H1 (cell line): ENCODE data around the gene MTFR1L. TPM values are rescaled to one million over a fixed set of nuclear protein-coding genes. Genes with fewer than 3 reads are reported as not detected.

Experiments
- CTCF ChIA-PET: fragments of 300-600 bp; sonication (Branson Sonifier 250); formaldehyde crosslinking; loops from one replicate; lab custom pipeline; 2021; ENCODE audit not compliant: partially characterized antibody; lab: Charles Lee
- POLR2A ChIA-PET: fragments of 300-600 bp; sonication (Branson Sonifier 250); formaldehyde crosslinking; loops from one replicate; lab custom pipeline; 2021; ENCODE audit warnings: inconsistent platforms; ENCODE audit not compliant: partially characterized antibody; lab: Charles Lee
- DNase-seq, 2 experiments: peaks; one replicate each; pipeline versions ENCODE4 v3.0.0 to v3.0.0-alpha.2; 2010 to 2022; ENCODE audit warnings: low spot score in 2 of 2, low read depth in 1 of 2, mixed read lengths in 1 of 2
- FAIRE-seq: peaks from 2 replicates; lab custom pipeline; 2011; peaks lifted over from hg19 to GRCh38; lab: Jason Lieb, UNC
- H2AFZ ChIP-seq: 2 replicates; pipeline ENCODE4 v1.8.1; 2012; ENCODE audit warnings: low read length, inconsistent platforms
- H2AK5ac ChIP-seq: 2 replicates; pipeline ENCODE4 v1.6.1; 2013; ENCODE audit warnings: low read depth, low read length
- H2BK120ac ChIP-seq: replicated peaks from 2 replicates; pipeline ENCODE3; 2013; ENCODE audit warnings: low read depth, low read length, inconsistent platforms
- H2BK12ac ChIP-seq: 2 replicates; pipeline ENCODE4 v1.6.1; 2013; ENCODE audit warnings: low read depth, low read length
- H2BK15ac ChIP-seq: 2 replicates; pipeline ENCODE4 v1.6.1; 2013; ENCODE audit warnings: low read length
- H2BK20ac ChIP-seq: 2 replicates; pipeline ENCODE4 v1.6.1; 2013; ENCODE audit warnings: low read length
- H2BK5ac ChIP-seq: 2 replicates; pipeline ENCODE4 v1.6.1; 2013; ENCODE audit warnings: low read depth, low read length
- H3K14ac ChIP-seq: 2 replicates; pipeline ENCODE4 v1.6.1; 2013; ENCODE audit warnings: inconsistent platforms; ENCODE audit not compliant: insufficient read length
- H3K18ac ChIP-seq: 2 replicates; pipeline ENCODE4 v1.6.1; 2013; ENCODE audit warnings: low read length; ENCODE audit errors: extremely low read depth
- H3K23ac ChIP-seq: 2 replicates; pipeline ENCODE4 v1.6.1; 2013; ENCODE audit warnings: inconsistent platforms; ENCODE audit not compliant: insufficient read length
- H3K23me2 ChIP-seq: 2 replicates; pipeline ENCODE4 v1.6.1; 2013; ENCODE audit warnings: low read depth, low read length
- H3K27ac ChIP-seq: 2 replicates; pipeline ENCODE4 v1.6.1; 2011; ENCODE audit warnings: low read depth, low read length, inconsistent platforms
- H3K27me3 ChIP-seq, 4 experiments: replicated peaks in 1 of 4; 1 replicate in 1 of 4; 2 replicates in 3 of 4; pipeline versions ENCODE4 v1.6.1 to v1.8.1; 2011 to 2013; ENCODE audit warnings: low read length in 3 of 4, mild to moderate bottlenecking in 3 of 4, inconsistent platforms in 2 of 4, mixed read lengths in 2 of 4, moderate library complexity in 1 of 4; ENCODE audit not compliant: control insufficient read depth in 3 of 4, insufficient read depth in 3 of 4; ENCODE audit errors: extremely low read depth in 1 of 4
- H3K36me3 ChIP-seq, 4 experiments: 2 replicates each; pipeline versions ENCODE4 v1.6.1 to v1.8.1; 2011 to 2013; ENCODE audit warnings: mild to moderate bottlenecking in 4 of 4, low read length in 3 of 4, moderate library complexity in 2 of 4, control low read depth in 1 of 4, inconsistent platforms in 1 of 4; ENCODE audit not compliant: insufficient read depth in 4 of 4, control insufficient read depth in 2 of 4
- H3K4ac ChIP-seq: replicated peaks from 2 replicates; pipeline ENCODE3; 2013; ENCODE audit warnings: low read length, low read depth, mixed read lengths, inconsistent platforms; ENCODE audit not compliant: insufficient read length
- H3K4me1 ChIP-seq, 4 experiments: replicated peaks in 1 of 4; 1 replicate in 1 of 4; 2 replicates in 3 of 4; pipeline versions ENCODE4 v1.6.1 to v1.8.1; 2011 to 2013; ENCODE audit warnings: low read length in 3 of 4, inconsistent platforms in 2 of 4, mixed read lengths in 1 of 4; ENCODE audit not compliant: insufficient read depth in 4 of 4, control insufficient read depth in 3 of 4
- H3K4me2 ChIP-seq, 2 experiments: 2 replicates each; pipeline versions ENCODE4 v1.6.1 to v1.8.1; 2011 to 2013; ENCODE audit warnings: low read depth in 2 of 2, low read length in 2 of 2, control low read depth in 1 of 2, inconsistent platforms in 1 of 2, mild to moderate bottlenecking in 1 of 2; ENCODE audit not compliant: insufficient read depth in 1 of 2
- H3K4me3 ChIP-seq, 4 experiments: fragments of 200-600, 300-600 bp in 1 of 4; sonication (generic), shearing (Covaris generic), sonication (Bioruptor Twin) in 1 of 4; 2 replicates each; pipeline versions ENCODE4 v1.5.1 to v1.8.1; 2011 to 2016; ENCODE audit warnings: low read length in 4 of 4, low read depth in 3 of 4, control low read depth in 2 of 4, inconsistent platforms in 2 of 4, mild to moderate bottlenecking in 2 of 4, mixed read lengths in 1 of 4, moderate library complexity in 1 of 4; ENCODE audit not compliant: insufficient read depth in 2 of 4; ENCODE audit errors: extremely low read depth in 1 of 4
- H3K56ac ChIP-seq: replicated peaks from 2 replicates; pipeline ENCODE3; 2013; ENCODE audit warnings: low read depth, mild to moderate bottlenecking, mixed read lengths, low read length, inconsistent platforms; ENCODE audit not compliant: insufficient read length
- H3K79me1 ChIP-seq: 2 replicates; pipeline ENCODE4 v1.6.1; 2013; ENCODE audit warnings: low read depth, low read length, control low read depth
- H3K79me2 ChIP-seq, 2 experiments: 2 replicates each; pipeline versions ENCODE4 v1.6.1 to v1.8.1; 2012 to 2013; ENCODE audit warnings: low read length in 2 of 2, mild to moderate bottlenecking in 2 of 2, inconsistent platforms in 1 of 2; ENCODE audit not compliant: insufficient read depth in 2 of 2, control insufficient read depth in 1 of 2
- H3K9ac ChIP-seq, 4 experiments: replicated peaks in 1 of 4; 1 replicate in 1 of 4; 2 replicates in 3 of 4; pipeline versions ENCODE4 v1.6.1 to v1.8.1; 2011 to 2013; ENCODE audit warnings: low read depth in 3 of 4, low read length in 3 of 4, control low read depth in 2 of 4, mild to moderate bottlenecking in 2 of 4, moderate library complexity in 2 of 4, inconsistent platforms in 1 of 4; ENCODE audit errors: extremely low read depth in 1 of 4
- H3K9me3 ChIP-seq, 2 experiments: 2 replicates each; pipeline versions ENCODE4 v1.6.1 to v1.8.1; 2012 to 2013; ENCODE audit warnings: mild to moderate bottlenecking in 2 of 2, moderate library complexity in 2 of 2, control low read depth in 1 of 2, inconsistent platforms in 1 of 2, low read depth in 1 of 2, low read length in 1 of 2, mixed read lengths in 1 of 2; ENCODE audit not compliant: insufficient read depth in 2 of 2
- H4K20me1 ChIP-seq, 2 experiments: replicated peaks in 1 of 2; 2 replicates each; pipeline versions ENCODE3 to v1.8.1; 2011 to 2013; ENCODE audit warnings: inconsistent platforms in 2 of 2, low read length in 2 of 2, mild to moderate bottlenecking in 1 of 2; ENCODE audit not compliant: insufficient read depth in 2 of 2, control insufficient read depth in 1 of 2
- H4K5ac ChIP-seq: 2 replicates; pipeline ENCODE4 v1.6.1; 2013; ENCODE audit warnings: low read length, low read depth, mixed read lengths, inconsistent platforms; ENCODE audit not compliant: insufficient read length
- H4K8ac ChIP-seq: 2 replicates; pipeline ENCODE4 v1.8.0; 2013; ENCODE audit warnings: mild to moderate bottlenecking, moderate library complexity, low read length, inconsistent platforms; ENCODE audit not compliant: insufficient read depth; ENCODE audit errors: extremely low read depth
- H4K91ac ChIP-seq: replicated peaks from 2 replicates; pipeline ENCODE3; 2013; ENCODE audit warnings: low read length, mixed read lengths, inconsistent platforms; ENCODE audit not compliant: insufficient read length
- CHD2 ChIP-seq: IDR thresholded peaks from 2 replicates; pipeline ENCODE4 v1.6.1; 2012; ENCODE audit warnings: low read length, improper control_type of control experiment
- KDM5A ChIP-seq: fragments of 200-600 bp; IDR thresholded peaks from 2 replicates; pipeline ENCODE4 v1.7.1; 2012; ENCODE audit warnings: mild to moderate bottlenecking, low read length, inconsistent platforms, mixed read lengths
- SIX5 ChIP-seq: IDR thresholded peaks from 2 replicates; pipeline ENCODE4 v1.6.1; 2011; ENCODE audit warnings: mild to moderate bottlenecking, low read depth, low read length
- WGBS, 2 experiments: shearing (Covaris generic) in 1 of 2; methylation state at CpG; one replicate each; pipeline versions ENCODE4 v1.1.6 to v1.1.7; 2013 to 2015; ENCODE audit warnings: low lambda C conversion rate in 2 of 2, mixed read lengths in 2 of 2, inconsistent platforms in 1 of 2, low coverage in 1 of 2, missing lambda C conversion rate in 1 of 2; ENCODE audit not compliant: insufficient replicate concordance in 2 of 2, insufficient coverage in 1 of 2, insufficient read length in 1 of 2; ENCODE audit errors: extremely low coverage in 1 of 2, missing lambda C conversion rate in 1 of 2; 5-methylcytosine and 5-hydroxymethylcytosine counted together
- polyA plus RNA-seq, 7 experiments: library from polyadenylated mRNA; depleted of rRNA in 3 of 7; stranded (reverse) in 5 of 7; unstranded in 2 of 7; fragments of >200 nt in 5 of 7; fragments of 200-250 nt in 2 of 7; gene quantifications; 1 replicate in 5 of 7; 2 replicates in 1 of 7; 4 replicates in 1 of 7; pipeline versions ENCODE4 v1.2.1 to v1.2.3, GENCODE V29; 2011 to 2013; ENCODE audit warnings: missing spikeins in 2 of 7, mixed read lengths in 2 of 7
- total RNA-seq: library from RNA; stranded (reverse); fragmentation: NEBNext Ultra II Directional; extraction: Animal tissue kit (Norgen Biotek cat#: 25700); gene quantifications from 2 replicates; pipeline ENCODE4 v1.2.1, GENCODE V29; 2021
- TF ChIP-seq, protein P1 (sequence below): IDR thresholded peaks from 2 replicates; pipeline ENCODE4 v1.6.1; 2012; ENCODE audit warnings: low read length, inconsistent platforms

MTFR1L gene
- total and polyA plus RNA-seq, 2 of the 8 experiments (the other 6 are each of a cell fraction or from before 2014, with no cell fraction given), result 20.8 to 23.1 TPM

DNA sequence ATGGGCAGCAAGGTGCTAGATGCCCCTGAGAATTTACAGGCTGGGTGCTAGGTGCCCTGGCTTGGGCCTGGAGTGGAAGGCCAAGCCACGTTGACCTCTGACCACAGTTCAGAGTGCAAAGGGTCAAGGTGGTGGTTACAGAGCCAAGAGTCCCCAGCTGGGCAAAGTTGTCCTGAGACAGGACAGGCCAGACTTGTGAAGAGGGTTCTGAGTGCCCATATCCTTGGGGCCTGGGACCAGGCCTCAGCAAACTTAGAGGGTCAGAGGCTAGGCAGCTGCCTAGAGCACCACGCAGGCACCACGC, 38.7 kb upstream of the MTFR1L start:
- WGBS, 2 experiments, result 80% methylated on average over 2 of the region's 3 CpGs; no CpG with 5 or more reads in 1 of the 2 experiments
- H3K79me1 ChIP-seq, result no peaks in the 10 kb centered on the region
- no peak for TF ChIP-seq SIX5
- TF ChIP-seq, protein P1, sequence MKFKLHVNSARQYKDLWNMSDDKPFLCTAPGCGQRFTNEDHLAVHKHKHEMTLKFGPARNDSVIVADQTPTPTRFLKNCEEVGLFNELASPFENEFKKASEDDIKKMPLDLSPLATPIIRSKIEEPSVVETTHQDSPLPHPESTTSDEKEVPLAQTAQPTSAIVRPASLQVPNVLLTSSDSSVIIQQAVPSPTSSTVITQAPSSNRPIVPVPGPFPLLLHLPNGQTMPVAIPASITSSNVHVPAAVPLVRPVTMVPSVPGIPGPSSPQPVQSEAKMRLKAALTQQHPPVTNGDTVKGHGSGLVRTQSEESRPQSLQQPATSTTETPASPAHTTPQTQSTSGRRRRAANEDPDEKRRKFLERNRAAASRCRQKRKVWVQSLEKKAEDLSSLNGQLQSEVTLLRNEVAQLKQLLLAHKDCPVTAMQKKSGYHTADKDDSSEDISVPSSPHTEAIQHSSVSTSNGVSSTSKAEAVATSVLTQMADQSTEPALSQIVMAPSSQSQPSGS, result no peak
- TF ChIP-seq KDM5A, result no peak
- TF ChIP-seq CHD2, result no peak
- H3K4me3 ChIP-seq, result no peak overlapping the region
- CTCF ChIA-PET, result interaction anchor here (0.7 to 3.9 kb wide), 11 partner anchors 8 to 79 kb away, joined by 3 to 18 read pairs (median 5); no protein-coding TSS in a partner anchor
- peak overlapping the region; percentile 73; the same call in 1 of the 2 replicates for H4K8ac ChIP-seq
- H2BK120ac ChIP-seq, result peak overlapping the region; percentile 57
- no peaks in the 10 kb centered on the region; a peak in 1 of 8 replicates for H3K36me3 ChIP-seq
- H4K91ac ChIP-seq, result peak overlapping the region; percentile 79
- no peak overlapping the region for H3K14ac ChIP-seq
- H3K4me1 ChIP-seq, result peaks cover 6 to 24% (median 21%) of the 10 kb centered on the region in 4 experiments
- H2AFZ ChIP-seq, result no peak overlapping the region
- no peaks in the 10 kb centered on the region; a peak in 1 of 7 replicates for H3K27me3 ChIP-seq
- H3K56ac ChIP-seq, result no peak overlapping the region
- peak overlapping the region; percentile 89; the same call in 1 of the 2 replicates for H2AK5ac ChIP-seq
- H2BK5ac ChIP-seq, result peak overlapping the region; percentile 82; the same call in 1 of the 2 replicates
- H4K5ac ChIP-seq, result no peak overlapping the region
- no peak overlapping the region for H3K23ac ChIP-seq
- POLR2A ChIA-PET, result interaction anchor here (0.6 to 1.6 kb wide), 4 partner anchors 12 to 640 kb away, joined by 3 to 5 read pairs (median 4); no protein-coding TSS in a partner anchor
- 0 out of 2 replicates have a peak overlapping the region, but pooled peaks have one; percentile 72 for H2BK15ac ChIP-seq
- no peaks in the 10 kb centered on the region for H3K9me3 ChIP-seq
- FAIRE-seq, result no peak
- no peak for DNase-seq
- no peak overlapping the region for H3K27ac ChIP-seq
- H3K18ac ChIP-seq, result peak overlapping the region; percentile 60
- no peaks in the 10 kb centered on the region for H3K23me2 ChIP-seq
- H4K20me1 ChIP-seq, result no peaks in the 10 kb centered on the region
- no peaks in the 10 kb centered on the region for H3K79me2 ChIP-seq
- no peak overlapping the region for H3K4me2 ChIP-seq
- H2BK20ac ChIP-seq, result peak overlapping the region; percentile 93
- no peak overlapping the region for H3K9ac ChIP-seq
- H3K4ac ChIP-seq, result peak overlapping the region; percentile 88
- H2BK12ac ChIP-seq, result peak overlapping the region; percentile 94
